Omental fat pad (tissue), 4 donors: Measurements from ENCODE around the gene DUS2. TPM values are rescaled to one million over a fixed set of nuclear protein-coding genes. Genes with fewer than 3 reads are reported as not detected.

Experiments used
- ATAC-seq: fragments of 150-250 bp; one replicate; pipeline ENCODE4 v1.9.1; 2016; ENCODE audit warnings: mild to moderate bottlenecking, moderate library complexity; ENCODE audit not compliant: low FRiP score
- DNase-seq: peaks from one replicate; pipeline ENCODE4 v3.0.0-alpha.2; 2019; ENCODE audit warnings: low spot score
- total RNA-seq, 4 donors: library from RNA; depleted of rRNA; stranded (reverse); fragments of >200 nt; gene quantifications; one replicate each; pipeline ENCODE4 v1.1.0, GENCODE V29; 2016
- TF ChIP-seq, protein P1 (sequence below), 3 donors: fragments of 450-650 bp; IDR thresholded peaks; one replicate each; pipeline ENCODE4 v1.5.1; 2016 to 2017; ENCODE audit warnings: antibody characterized with exemption in 3 of 3, mild to moderate bottlenecking in 3 of 3, moderate library complexity in 2 of 3

Gene DUS2
- total RNA-seq, 4 donors from 2014 or later: 6.7 to 17.9 (median 10.2) TPM

DNA sequence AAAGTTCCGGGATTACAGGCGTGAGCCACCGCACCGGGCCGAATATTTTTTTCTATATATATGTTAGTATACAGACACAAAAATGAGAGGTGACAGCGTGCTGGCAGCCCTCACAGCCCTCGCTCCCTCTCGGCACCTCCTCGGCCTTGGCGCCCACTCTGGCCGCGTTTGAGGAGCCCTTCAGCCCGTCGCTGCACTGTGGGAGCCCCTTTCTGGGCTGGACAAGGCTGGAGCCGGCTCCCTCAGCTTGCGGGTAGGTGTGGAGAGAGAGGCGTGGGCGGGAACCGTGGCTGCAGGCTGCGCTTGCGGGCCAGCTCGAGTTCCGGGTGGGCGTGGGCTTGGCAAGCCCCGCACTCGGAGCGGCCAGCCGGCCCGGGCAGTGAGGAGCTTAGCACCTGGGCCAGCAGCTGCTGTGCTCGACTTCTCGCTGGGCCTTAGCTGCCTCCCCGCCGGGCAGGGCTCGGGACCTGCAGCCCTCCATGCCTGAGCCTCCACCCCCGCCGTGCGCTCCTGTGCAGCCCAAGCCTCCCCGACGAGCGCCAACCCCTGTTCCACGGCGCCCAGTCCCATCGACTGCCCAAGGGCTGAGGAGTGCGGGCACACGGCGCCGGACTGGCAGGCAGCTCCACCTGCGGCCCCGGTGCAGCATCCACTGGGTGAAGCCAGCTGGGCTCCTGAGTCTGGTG lies 40.9 kb upstream of the DUS2 start:
- TF ChIP-seq, protein P1, sequence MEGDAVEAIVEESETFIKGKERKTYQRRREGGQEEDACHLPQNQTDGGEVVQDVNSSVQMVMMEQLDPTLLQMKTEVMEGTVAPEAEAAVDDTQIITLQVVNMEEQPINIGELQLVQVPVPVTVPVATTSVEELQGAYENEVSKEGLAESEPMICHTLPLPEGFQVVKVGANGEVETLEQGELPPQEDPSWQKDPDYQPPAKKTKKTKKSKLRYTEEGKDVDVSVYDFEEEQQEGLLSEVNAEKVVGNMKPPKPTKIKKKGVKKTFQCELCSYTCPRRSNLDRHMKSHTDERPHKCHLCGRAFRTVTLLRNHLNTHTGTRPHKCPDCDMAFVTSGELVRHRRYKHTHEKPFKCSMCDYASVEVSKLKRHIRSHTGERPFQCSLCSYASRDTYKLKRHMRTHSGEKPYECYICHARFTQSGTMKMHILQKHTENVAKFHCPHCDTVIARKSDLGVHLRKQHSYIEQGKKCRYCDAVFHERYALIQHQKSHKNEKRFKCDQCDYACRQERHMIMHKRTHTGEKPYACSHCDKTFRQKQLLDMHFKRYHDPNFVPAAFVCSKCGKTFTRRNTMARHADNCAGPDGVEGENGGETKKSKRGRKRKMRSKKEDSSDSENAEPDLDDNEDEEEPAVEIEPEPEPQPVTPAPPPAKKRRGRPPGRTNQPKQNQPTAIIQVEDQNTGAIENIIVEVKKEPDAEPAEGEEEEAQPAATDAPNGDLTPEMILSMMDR (IDR thresholded peaks at IDR 0.05): no peak
- DNase-seq (no peak), ATAC-seq (no peak)

DNA sequence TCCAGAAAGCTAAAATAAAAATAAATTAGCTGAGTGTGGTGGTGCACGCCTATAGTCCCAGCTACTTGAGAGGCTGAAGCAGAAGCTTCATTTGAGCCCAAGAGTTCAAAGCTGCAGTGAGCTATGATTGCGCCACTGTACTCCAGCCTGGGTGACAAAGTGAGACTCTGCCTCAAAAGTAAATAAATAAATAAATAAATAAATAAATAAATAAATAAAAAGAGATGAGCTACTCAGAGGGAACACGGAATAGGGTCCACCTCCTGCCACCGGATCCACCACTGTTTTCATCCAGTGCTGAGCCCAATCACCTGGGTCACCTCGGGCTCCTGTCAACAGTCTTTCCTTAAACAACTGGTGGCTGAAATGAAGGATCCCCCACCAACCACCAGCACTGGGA lies 36.1 kb upstream of the DUS2 start:
- DNase-seq: no peak
- no peak for ATAC-seq
- TF ChIP-seq, protein P1 (IDR thresholded peaks at IDR 0.05): no peak

DNA sequence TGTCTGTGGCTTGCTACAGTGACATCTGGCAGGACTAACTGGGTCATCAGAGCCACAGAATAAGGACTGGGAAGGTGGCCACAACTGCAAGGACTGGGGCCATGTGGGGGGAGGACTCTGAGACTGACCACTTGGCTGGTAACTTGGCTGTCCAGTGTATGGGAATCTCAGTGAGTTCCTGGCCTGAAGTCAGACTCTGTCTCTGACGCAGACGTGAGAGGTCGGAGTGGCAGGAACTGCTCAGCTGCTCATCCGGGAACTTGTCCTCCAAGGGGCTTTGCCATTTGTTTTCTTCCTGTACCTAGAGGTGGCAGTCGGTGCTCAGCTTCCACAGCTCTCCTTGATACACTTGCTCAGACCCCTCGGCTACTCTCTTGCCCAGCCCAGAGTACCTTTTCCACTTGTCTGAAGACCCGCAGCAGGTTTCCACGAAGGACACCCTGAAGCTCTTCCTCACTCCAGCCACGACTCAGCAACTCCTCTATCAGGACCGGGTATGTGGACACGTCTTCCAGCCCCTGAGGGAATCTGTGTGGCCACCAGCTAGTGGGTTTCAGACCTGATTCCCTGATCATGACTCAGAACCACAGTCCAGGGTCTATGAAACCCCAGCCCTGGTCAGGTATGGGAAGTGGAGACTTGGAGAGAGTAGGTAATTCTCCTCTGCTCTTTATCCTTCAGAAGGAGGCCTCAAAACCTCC lies 35.5 kb upstream of the DUS2 start:
- no peak for ATAC-seq
- DNase-seq: no peak

GRCh38 chr16:67988675-67989074 lies 34.4 kb upstream of the DUS2 start:
- DNase-seq (no peak), ATAC-seq (no peak)
- TF ChIP-seq, protein P1 (IDR thresholded peaks at IDR 0.05): no peak

More for the DNA sequence above, 35.5 kb upstream of the DUS2 start:
- TF ChIP-seq, protein P1 (IDR thresholded peaks at IDR 0.05): no peak

DNA sequence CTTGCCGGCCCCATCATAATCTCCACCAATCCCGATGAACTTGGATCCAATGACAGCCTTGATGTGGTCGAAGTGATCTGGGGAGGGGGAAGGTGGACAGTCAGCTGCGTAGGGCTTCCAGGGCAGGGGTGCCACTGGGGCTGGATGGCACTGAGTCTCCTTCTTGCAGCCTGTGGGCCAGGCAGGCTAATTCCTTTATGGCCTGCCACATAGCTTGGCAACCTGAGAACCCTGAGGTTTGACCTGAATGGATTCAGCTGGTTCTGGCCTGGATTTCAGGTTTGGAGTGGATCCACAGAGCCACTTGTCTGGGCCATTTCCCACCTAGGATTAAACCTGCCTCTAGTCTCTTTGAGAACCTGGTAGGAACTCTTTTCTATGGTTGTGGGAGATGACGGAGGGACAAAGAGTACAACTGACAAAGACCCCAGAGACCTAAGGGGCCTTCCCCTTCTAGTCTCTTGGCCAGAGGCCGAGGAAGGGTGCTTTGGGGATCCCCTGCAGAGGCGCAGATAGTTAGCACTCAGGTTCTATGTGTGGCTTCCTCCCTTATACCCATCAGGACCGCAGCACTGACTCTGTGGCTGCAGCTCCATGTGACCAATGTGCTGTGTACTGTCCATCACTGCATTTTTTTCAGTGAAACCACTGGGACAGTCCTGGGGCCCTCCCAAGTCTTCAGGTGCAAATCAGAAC lies 33.6 kb upstream of the DUS2 start:
- TF ChIP-seq, protein P1 (IDR thresholded peaks at IDR 0.05): no peak
- ATAC-seq: no peak

DNA sequence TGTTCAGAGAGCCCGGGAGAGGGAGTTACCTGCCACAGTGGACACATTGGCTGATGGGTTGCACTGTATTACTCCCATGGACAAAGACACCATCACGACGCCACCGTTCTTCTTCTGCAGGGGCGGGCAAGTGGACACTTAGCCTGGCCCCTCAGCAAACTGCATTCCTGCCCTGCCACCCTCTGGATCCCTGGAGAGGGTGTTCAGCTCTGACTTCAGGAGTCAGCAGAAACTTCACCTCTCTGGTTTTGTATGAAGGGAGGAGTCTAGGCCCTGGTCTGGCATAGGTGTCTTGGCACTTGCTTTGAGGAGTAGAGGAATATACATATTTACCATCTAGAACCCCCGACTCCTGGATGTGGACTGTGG lies 33.1 kb upstream of the DUS2 start:
- TF ChIP-seq, protein P1 (IDR thresholded peaks at IDR 0.05): no peak
- no peak for ATAC-seq
- DNase-seq: no peak

More for the DNA sequence above, 33.6 kb upstream of the DUS2 start:
- DNase-seq: no peak
